Dedifferentiated amniotic fluid mesenchymal stem cell (primary cell): ENCODE data around the gene FBXO38.

ENCODE experiments used
- DNase-seq: peaks from one replicate; pipeline ENCODE4 v3.0.0-alpha.2; 2016; ENCODE audit errors: extremely low spot score

FBXO38 gene

GRCh38 chr5:148386041-148386440 is 2.3 kb downstream of the FBXO38 start:
- no peak for DNase-seq

- DNase-seq = no peak
Observed at GRCh38 chr5:148387325-148387724, 3.6 kb downstream of the FBXO38 start.

GRCh38 chr5:148388696-148389095 is 4.9 kb downstream of the FBXO38 start:
- DNase-seq = no peak

GRCh38 chr5:148390914-148391313 is 7.2 kb downstream of the FBXO38 start:
- no peak for DNase-seq

- DNase-seq = no peak
Observed at GRCh38 chr5:148391422-148391821, 7.7 kb downstream of the FBXO38 start.

- DNase-seq = no peak
Observed at GRCh38 chr5:148393390-148393741, 9.6 kb downstream of the FBXO38 start.

GRCh38 chr5:148394587-148395019 is 10.8 kb downstream of the FBXO38 start:
- no peak for DNase-seq

GRCh38 chr5:148395031-148395430 is 11.3 kb downstream of the FBXO38 start:
- no peak for DNase-seq

- no peak for DNase-seq
Observed at GRCh38 chr5:148397968-148398595, 14.3 kb downstream of the FBXO38 start.

- no peak for DNase-seq
Observed at GRCh38 chr5:148398698-148399121, 15.0 kb downstream of the FBXO38 start.

GRCh38 chr5:148401604-148402003 is 17.8 kb downstream of the FBXO38 start:
- DNase-seq = no peak

GRCh38 chr5:148403344-148403743 is 19.6 kb downstream of the FBXO38 start:
- DNase-seq = no peak

- no peak for DNase-seq
Observed at GRCh38 chr5:148406406-148406805, 22.6 kb downstream of the FBXO38 start.

GRCh38 chr5:148408092-148408491 is 24.3 kb downstream of the FBXO38 start:
- DNase-seq = no peak

GRCh38 chr5:148412124-148412523 is 28.4 kb downstream of the FBXO38 start:
- no peak for DNase-seq

- no peak for DNase-seq
Observed at GRCh38 chr5:148414833-148415232, 31.1 kb downstream of the FBXO38 start.

- no peak for DNase-seq
Observed at GRCh38 chr5:148416416-148416815, 32.7 kb downstream of the FBXO38 start.

- no peak for DNase-seq
Observed at GRCh38 chr5:148416921-148417320, 33.2 kb downstream of the FBXO38 start.

- no peak for DNase-seq
Observed at GRCh38 chr5:148418511-148418910, 34.8 kb downstream of the FBXO38 start.

GRCh38 chr5:148421661-148422060 is 37.9 kb downstream of the FBXO38 start:
- no peak for DNase-seq

- no peak for DNase-seq
Observed at GRCh38 chr5:148425808-148426207, 42.0 kb downstream of the FBXO38 start.

GRCh38 chr5:148426514-148426913 is 42.8 kb downstream of the FBXO38 start:
- no peak for DNase-seq

- no peak for DNase-seq
Observed at GRCh38 chr5:148427370-148428042, 43.7 kb downstream of the FBXO38 start.

GRCh38 chr5:148428848-148429247 is 45.1 kb downstream of the FBXO38 start:
- DNase-seq = no peak
